ENCODE measurements around the gene PI4KA. TPM values are rescaled to one million over a fixed set of nuclear protein-coding genes. Genes with fewer than 3 reads are reported as not detected.
A peak's percentile ranks its signal among the peaks of the same experiment; 100 is the strongest.
"Not testable (repeated sequence)": the region's sequence is repeated elsewhere in the genome, so short reads cannot be mapped to it uniquely, and the experiment has no call there.

Gene PI4KA
- total RNA-seq, 1 donor from 2014 or later, result 129 TPM

DNA sequence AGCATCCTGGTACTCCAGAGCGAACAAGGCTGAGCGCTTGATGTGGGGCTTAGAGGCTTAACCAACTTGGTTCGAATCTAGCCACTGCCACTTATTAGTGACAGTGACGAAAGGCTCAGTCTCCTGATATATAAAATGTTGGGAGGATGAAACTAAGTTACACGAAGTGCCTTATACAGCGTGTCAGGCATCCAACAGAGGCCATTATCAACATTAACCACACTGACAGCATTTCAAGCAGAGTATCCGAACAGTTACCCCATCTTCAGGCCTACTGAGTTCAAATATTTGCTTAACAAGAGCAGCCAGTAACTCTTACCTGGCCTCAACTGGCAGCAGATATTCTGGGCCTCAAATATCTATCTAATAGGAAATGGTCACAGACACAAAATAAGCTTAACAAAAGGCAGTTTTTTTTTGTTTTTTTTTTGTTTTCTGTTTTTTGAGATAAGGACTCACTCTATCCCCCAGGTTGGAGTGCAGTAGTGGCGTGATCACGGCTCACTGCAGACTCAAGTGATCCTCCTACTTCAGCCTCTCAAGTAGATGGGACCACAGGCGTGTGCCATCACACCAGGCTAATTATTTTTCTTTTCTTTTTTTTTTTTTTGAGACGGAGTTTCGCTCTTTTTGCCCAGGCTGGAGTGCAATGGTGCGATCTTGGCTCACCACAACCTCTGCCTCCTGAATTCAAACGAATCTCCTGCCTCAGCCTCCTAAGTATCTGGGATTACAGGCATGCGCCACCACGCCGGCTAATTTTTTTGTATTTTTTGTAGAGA, 81.8 kb downstream of the PI4KA start:
- DNase-seq (ENCODE audit: low spot score), result no peak

DNA sequence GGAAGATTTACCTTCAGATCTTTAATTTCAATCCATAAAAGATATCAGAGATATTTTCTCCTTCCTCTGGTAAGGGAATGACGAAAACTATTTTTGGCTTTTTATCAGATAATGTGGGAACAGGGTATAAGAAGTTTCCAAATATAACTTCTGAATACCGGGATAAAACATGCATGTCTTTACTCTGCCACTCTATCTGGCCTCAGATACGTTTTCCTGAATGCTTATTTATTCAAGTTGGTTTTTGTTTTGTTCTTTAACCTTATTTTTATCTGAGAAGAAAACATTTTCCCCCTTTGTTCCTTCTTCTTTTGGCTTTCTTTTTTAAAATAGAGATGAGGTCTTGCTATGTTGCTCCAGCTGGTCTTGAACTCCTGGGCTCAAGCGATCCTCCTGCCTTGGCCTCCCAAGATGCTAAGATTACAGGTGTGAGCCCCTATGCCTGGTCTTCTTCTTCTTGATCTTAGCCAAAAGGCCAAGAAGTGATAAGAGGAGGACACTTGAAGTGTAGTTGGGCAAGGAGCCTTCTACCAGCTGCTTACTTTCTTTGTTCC, 83.2 kb downstream of the PI4KA start:
- DNase-seq (ENCODE audit: low spot score), result no peak

- no peak for DNase-seq (ENCODE audit: low spot score)
Measured at GRCh38 chr22:20774882-20775281, 83.7 kb downstream of the PI4KA start.

DNA sequence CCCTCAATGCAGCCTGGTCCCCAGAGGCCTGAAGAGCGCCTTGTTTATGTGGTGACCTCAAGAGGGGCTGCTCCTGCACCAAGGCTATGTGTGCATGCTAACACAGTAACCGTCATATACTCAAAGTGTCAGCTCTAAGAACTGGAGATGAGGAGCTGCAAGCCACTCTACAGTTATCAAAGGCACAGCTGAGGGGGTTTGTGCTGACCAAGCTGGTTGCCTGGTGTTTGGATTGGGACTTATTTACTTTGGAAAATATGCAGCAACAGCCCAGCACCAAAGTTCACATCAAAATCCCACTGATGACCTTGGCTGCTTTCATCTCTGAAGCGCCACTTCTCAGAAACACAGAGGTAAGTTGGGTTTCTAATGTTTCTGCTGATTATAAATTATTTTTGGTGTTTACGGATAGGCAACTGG, 84.8 kb downstream of the PI4KA start, which contains the start of gene SERPIND1:
Gene SERPIND1, plus strand, starts transcription at position 321 of the 420 bp plus-strand sequence. CDS start 5,200 bp downstream, outside the sequence.
- no peak for DNase-seq (ENCODE audit: low spot score)

GRCh38 chr22:20771918-20772625, 86.5 kb downstream of the PI4KA start:
- DNase-seq (ENCODE audit: low spot score), result no peak

GRCh38 chr22:20769496-20769826, 89.2 kb downstream of the PI4KA start:
- DNase-seq (ENCODE audit: low spot score), result not testable (repeated sequence)

- no peak for DNase-seq (ENCODE audit: low spot score)
Measured at GRCh38 chr22:20766530-20766929, 92.1 kb downstream of the PI4KA start.

- DNase-seq (ENCODE audit: low spot score), result no peak
Measured at GRCh38 chr22:20765938-20766337, 92.7 kb downstream of the PI4KA start.

DNA sequence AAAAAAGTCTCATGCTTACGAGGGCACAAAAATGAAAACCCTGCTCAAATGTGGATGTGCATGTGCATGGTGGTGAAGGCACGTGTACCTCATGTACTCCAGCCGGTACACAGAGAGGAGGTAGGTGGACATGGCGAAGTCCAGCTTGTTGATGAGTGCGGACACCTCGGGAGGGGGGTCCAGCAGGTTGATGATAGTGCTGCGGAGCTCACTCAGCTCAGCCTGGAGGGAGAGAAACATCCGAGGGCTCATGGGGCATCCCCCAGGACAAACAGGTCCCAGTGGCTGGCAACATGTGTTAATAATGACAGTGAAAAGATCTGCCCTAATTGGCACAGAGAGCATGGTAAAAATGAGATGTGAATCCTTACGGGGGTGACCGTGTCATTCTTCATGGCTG, 93.9 kb downstream of the PI4KA start:
- no peak for DNase-seq (ENCODE audit: low spot score)

DNA sequence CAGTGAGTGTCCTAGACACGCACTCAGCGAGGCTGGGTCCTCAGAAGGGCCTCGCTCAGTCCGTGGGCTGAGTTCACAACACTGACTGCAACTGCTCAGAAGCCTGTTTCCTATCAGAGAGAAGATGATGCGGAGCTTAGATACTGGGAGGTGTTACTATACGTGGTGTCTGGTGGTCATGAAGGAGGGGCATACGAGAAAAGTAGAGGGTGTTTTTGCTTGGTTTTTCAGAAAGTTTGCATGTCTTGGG, 94.2 kb downstream of the PI4KA start:
- no peak for DNase-seq (ENCODE audit: low spot score)

GRCh38 chr22:20763630-20764470, 94.8 kb downstream of the PI4KA start:
- no peak for DNase-seq (ENCODE audit: low spot score)

GRCh38 chr22:20762233-20762796, 96.3 kb downstream of the PI4KA start:
- no peak for DNase-seq (ENCODE audit: low spot score)

GRCh38 chr22:20761536-20761935, 97.1 kb downstream of the PI4KA start:
- DNase-seq (ENCODE audit: low spot score), result no peak

GRCh38 chr22:20760084-20760483, 98.5 kb downstream of the PI4KA start:
- DNase-seq (ENCODE audit: low spot score), result no peak

DNA sequence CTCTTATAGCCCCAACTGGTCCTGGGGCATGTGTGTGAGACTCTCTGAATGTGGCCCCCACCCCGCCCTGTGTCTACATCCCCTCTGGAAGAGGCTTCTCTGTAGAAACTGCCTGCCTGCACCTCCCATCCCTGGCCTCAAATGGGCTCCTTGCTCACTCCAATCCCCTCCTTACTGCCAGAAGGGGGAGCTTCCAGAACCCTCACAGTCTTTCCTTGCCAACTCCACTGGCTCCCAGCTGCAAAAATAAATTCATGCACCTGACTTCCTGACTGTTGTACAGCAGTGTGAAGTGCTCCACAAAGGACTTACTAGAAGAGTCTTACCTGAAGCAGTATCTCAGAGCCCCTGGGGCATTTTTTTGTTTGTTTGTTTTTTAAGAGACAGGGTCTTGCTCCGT, 99.9 kb downstream of the PI4KA start:
- DNase-seq (ENCODE audit: low spot score), result no peak

- no peak for DNase-seq (ENCODE audit: low spot score)
Measured at GRCh38 chr22:20756846-20757245, 101.8 kb downstream of the PI4KA start.

DNA sequence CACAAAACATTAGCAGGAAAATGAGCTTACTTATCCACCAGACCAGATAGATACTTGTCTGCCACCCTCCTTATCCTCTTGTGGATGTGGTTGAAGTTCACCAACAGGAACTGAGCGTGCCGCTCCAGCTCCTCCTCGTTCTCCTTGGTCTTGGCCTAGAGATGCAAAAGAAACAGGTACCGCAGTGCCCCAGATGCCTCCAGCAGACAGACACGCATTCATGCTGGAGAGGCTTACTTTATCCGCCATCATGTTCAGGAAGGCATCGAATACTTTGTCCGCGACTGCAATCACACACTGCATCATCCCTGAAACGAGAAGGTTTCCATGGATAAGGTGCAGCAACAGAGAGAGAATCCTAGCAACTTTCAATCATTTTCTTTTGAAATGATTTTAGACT, 105.7 kb downstream of the PI4KA start:
- DNase-seq (ENCODE audit: low spot score), result no peak

- no peak for DNase-seq (ENCODE audit: low spot score)
Measured at GRCh38 chr22:20752104-20752741, 106.4 kb downstream of the PI4KA start.

DNA sequence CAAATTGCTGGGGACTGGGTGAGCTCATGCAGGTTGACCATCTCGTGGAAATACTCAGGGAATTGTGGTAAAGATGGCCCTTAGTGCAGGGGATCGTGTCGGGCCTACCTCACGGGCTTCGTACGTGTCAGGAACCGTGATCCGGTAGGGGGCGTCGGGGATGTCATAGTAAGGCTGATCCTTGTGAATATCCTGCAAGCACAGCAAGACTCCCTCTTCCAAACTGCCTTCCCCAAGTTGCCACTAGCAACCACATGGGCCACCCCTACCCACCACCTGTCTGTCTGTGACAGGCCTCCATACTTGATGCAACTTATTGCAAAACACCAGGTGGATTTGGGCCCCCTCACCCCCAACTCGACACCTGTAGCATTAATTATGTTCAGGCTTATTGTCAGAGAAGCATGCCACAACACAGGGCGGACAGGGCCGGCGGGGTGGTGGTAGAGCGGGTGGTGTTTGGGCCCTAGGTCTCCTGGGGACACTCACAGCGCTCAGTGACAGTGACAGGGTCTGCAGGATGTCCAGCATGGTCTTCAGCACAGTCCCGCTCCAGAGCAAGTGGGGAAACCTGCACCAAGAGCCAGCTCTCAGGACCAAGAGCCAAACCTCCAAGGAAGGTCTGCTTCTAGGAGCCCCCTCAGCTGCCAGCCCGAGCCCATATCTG, 107.3 kb downstream of the PI4KA start:
- DNase-seq (ENCODE audit: low spot score), result no peak

DNA sequence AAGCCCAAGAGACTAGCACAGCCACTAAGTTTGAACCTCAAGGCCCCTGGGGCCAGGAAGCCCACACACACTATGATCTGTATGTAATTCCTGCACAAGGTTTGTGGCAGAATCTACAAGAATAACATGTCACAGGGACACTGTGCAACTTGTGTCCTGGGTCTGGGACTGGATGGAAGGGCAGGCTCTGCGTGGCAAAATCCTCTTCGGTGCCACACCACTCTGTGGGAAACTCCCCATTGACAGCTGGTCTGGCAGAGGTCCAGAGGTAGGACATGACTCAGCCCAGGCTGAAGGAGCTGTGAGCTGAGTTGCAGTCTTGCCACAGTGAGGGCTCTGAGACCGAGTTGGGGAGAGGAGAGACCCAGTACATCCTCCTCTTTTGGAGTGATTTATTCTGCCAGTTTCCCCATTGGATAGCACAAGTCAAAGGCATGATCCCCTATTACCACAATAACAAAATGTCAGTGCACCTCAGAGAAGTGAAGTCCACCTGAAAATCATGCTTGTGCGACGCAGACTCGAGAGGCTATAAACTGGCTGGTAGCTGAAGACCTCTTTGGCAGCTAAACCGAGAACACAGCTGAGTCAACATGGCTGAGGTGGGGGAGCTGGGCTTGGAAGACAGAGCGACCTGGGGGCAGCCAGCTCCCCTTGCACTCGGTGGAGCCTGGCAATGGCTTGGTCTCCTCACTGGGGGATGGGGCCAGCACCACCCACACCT, 108.0 kb downstream of the PI4KA start:
- peak; percentile 66 for DNase-seq (ENCODE audit: low spot score)
